Adipocyte (in vitro differentiated cells): ENCODE data around the gene LAMP5.

ENCODE experiments used
- DNase-seq: peaks from one replicate; pipeline ENCODE4 v3.0.0-alpha.2; 2015; ENCODE audit warnings: low read depth
- H3K27me3 ChIP-seq: replicated peaks from 2 replicates; pipeline ENCODE4 v1.7.0; 2013; ENCODE audit warnings: mild to moderate bottlenecking, low read length, moderate library complexity; ENCODE audit not compliant: control insufficient read depth, insufficient read depth
- H3K36me3 ChIP-seq: 2 replicates; pipeline ENCODE4 v1.7.0; 2013; ENCODE audit warnings: low read length, mild to moderate bottlenecking, moderate library complexity; ENCODE audit not compliant: control insufficient read depth, insufficient read depth, severe bottlenecking
- H3K4me1 ChIP-seq: 2 replicates; pipeline ENCODE4 v1.7.0; 2013; ENCODE audit warnings: mild to moderate bottlenecking, low read length, moderate library complexity; ENCODE audit not compliant: control insufficient read depth, insufficient read depth
- H3K4me3 ChIP-seq: 2 replicates; pipeline ENCODE4 v1.7.0; 2013; ENCODE audit warnings: mild to moderate bottlenecking, low read length, moderate library complexity
- H3K9ac ChIP-seq: 2 replicates; pipeline ENCODE4 v1.7.0; 2013; ENCODE audit warnings: mild to moderate bottlenecking, low read length, moderate library complexity
- H3K9me3 ChIP-seq: 2 replicates; pipeline ENCODE4 v1.7.0; 2013; ENCODE audit warnings: mild to moderate bottlenecking, low read length, moderate library complexity; ENCODE audit not compliant: control insufficient read depth

LAMP5 gene

GRCh38 chr20:9515741-9516233 is 1.4 kb downstream of the LAMP5 start:
- H3K4me1 ChIP-seq, result peaks cover 8% of the 10 kb centered on the region
- H3K27me3 ChIP-seq, result peaks cover 86% of the 10 kb centered on the region
- no peaks in the 10 kb centered on the region for H3K36me3 ChIP-seq
- no peak for DNase-seq
- H3K4me3 ChIP-seq, result no peak overlapping the region
- no peaks in the 10 kb centered on the region for H3K9me3 ChIP-seq
- H3K9ac ChIP-seq, result no peak overlapping the region

GRCh38 chr20:9516234-9516871 is 2.0 kb downstream of the LAMP5 start:
- H3K36me3 ChIP-seq, result no peaks in the 10 kb centered on the region
- H3K9ac ChIP-seq, result no peak overlapping the region
- peaks cover 87% of the 10 kb centered on the region for H3K27me3 ChIP-seq
- H3K4me1 ChIP-seq, result peaks cover 8% of the 10 kb centered on the region
- DNase-seq, result no peak
- H3K9me3 ChIP-seq, result no peaks in the 10 kb centered on the region
- H3K4me3 ChIP-seq, result no peak overlapping the region

GRCh38 chr20:9517297-9518162 is 3.1 kb downstream of the LAMP5 start:
- H3K4me3 ChIP-seq, result no peak overlapping the region
- no peak for DNase-seq
- no peaks in the 10 kb centered on the region for H3K9me3 ChIP-seq
- H3K36me3 ChIP-seq, result no peaks in the 10 kb centered on the region
- no peak overlapping the region for H3K9ac ChIP-seq
- H3K27me3 ChIP-seq, result peaks cover 85% of the 10 kb centered on the region
- peaks cover 8% of the 10 kb centered on the region for H3K4me1 ChIP-seq

- Histone ChIP-seq H3K9me3 (no peaks in the 10 kb centered on the region), H3K36me3 (no peaks in the 10 kb centered on the region), H3K27me3 (peaks cover 79% of the 10 kb centered on the region), H3K4me1 (peaks cover 8% of the 10 kb centered on the region), H3K4me3 (no peak overlapping the region), H3K9ac (no peak overlapping the region)
- DNase-seq, result no peak
These were observed 4.3 kb downstream of the LAMP5 start for GRCh38 chr20:9518576-9519175.

GRCh38 chr20:9520086-9520485 is 5.7 kb downstream of the LAMP5 start:
- Histone ChIP-seq H3K9ac (no peak overlapping the region), H3K4me1 (peaks cover 3% of the 10 kb centered on the region), H3K27me3 (peaks cover 67% of the 10 kb centered on the region), H3K36me3 (no peaks in the 10 kb centered on the region), H3K9me3 (no peaks in the 10 kb centered on the region), H3K4me3 (no peak overlapping the region)
- no peak for DNase-seq

GRCh38 chr20:9523636-9524035 is 9.2 kb downstream of the LAMP5 start:
- Histone ChIP-seq H3K4me1 (no peaks in the 10 kb centered on the region), H3K9ac (no peak overlapping the region), H3K36me3 (no peaks in the 10 kb centered on the region), H3K4me3 (no peak overlapping the region), H3K27me3 (peaks cover 42% of the 10 kb centered on the region), H3K9me3 (no peaks in the 10 kb centered on the region)
- DNase-seq, result no peak

GRCh38 chr20:9531581-9531980 is 17.2 kb downstream of the LAMP5 start:
- H3K4me3 ChIP-seq, result no peak overlapping the region
- H3K4me1 ChIP-seq, result no peaks in the 10 kb centered on the region
- no peaks in the 10 kb centered on the region for H3K9me3 ChIP-seq
- no peaks in the 10 kb centered on the region for H3K36me3 ChIP-seq
- peaks cover 35% of the 10 kb centered on the region for H3K27me3 ChIP-seq
- H3K9ac ChIP-seq, result no peak overlapping the region
- no peak for DNase-seq

GRCh38 chr20:9532069-9532838 is 17.9 kb downstream of the LAMP5 start:
- Histone ChIP-seq H3K4me1 (no peaks in the 10 kb centered on the region), H3K27me3 (peaks cover 31% of the 10 kb centered on the region), H3K36me3 (no peaks in the 10 kb centered on the region), H3K9ac (no peak overlapping the region), H3K9me3 (no peaks in the 10 kb centered on the region), H3K4me3 (no peak overlapping the region)
- DNase-seq, result no peak

- Histone ChIP-seq H3K36me3 (no peaks in the 10 kb centered on the region), H3K4me3 (no peak overlapping the region), H3K9me3 (no peaks in the 10 kb centered on the region), H3K27me3 (peaks cover 32% of the 10 kb centered on the region), H3K9ac (no peak overlapping the region), H3K4me1 (no peaks in the 10 kb centered on the region)
- DNase-seq, result no peak
These were observed 19.6 kb downstream of the LAMP5 start for GRCh38 chr20:9534025-9534424.

GRCh38 chr20:9535449-9535848 is 21.1 kb downstream of the LAMP5 start:
- Histone ChIP-seq H3K9me3 (no peaks in the 10 kb centered on the region), H3K4me3 (no peak overlapping the region), H3K27me3 (peaks cover 38% of the 10 kb centered on the region), H3K9ac (no peak overlapping the region), H3K4me1 (no peaks in the 10 kb centered on the region), H3K36me3 (no peaks in the 10 kb centered on the region)
- DNase-seq, result no peak

GRCh38 chr20:9543214-9543613 is 28.8 kb downstream of the LAMP5 start:
- Histone ChIP-seq H3K27me3 (peaks cover 52% of the 10 kb centered on the region), H3K4me3 (no peak overlapping the region), H3K9me3 (no peaks in the 10 kb centered on the region), H3K36me3 (no peaks in the 10 kb centered on the region), H3K9ac (no peak overlapping the region), H3K4me1 (no peaks in the 10 kb centered on the region)
- DNase-seq, result no peak
